DMS153 (cell line): ENCODE data around the gene LGALS4.
"Not testable (repeated sequence)": the region's sequence is repeated elsewhere in the genome, so short reads cannot be mapped to it uniquely, and the experiment has no call there.

Experiments used
- DNase-seq: peaks from one replicate; lab custom pipeline; 2025; lab: John Stamatoyannopoulos, UW

LGALS4 gene

DNA sequence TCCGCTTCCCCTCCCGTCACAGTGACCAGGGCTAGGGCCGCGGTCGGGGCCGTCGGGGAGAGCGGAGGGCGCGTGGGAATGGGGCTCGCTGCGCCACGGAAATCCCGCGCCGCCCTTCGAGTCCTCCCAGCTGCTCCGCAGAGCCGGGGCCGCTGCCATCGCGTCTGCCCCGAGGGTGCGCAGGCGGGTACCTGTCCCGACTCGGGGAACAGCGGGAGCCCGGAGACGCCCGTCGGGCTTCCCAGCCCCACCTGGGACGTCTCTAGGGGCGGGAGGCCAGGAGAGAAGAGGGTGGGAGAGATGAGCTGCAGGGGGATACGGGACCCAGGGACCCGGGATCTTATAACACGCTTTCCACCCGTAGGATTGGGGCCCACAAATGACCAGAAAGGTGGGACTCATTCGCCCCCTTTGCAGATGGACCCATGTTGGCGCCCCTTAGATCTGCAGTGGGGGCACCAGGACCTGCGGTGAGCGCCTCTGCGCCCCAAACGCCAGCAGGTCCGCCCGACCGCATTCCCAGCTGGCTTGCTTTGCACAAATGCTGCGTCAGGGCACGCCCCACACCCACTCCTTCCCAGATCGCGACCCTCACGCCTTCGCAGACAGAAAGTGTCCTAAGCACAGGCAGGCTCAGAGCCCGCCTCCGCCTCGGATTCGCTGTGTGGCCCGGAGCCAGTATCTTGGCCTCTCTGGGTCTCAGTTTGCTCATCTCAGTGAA, 42.4 kb downstream of the LGALS4 start:
- DNase-seq = not testable (repeated sequence)

DNA sequence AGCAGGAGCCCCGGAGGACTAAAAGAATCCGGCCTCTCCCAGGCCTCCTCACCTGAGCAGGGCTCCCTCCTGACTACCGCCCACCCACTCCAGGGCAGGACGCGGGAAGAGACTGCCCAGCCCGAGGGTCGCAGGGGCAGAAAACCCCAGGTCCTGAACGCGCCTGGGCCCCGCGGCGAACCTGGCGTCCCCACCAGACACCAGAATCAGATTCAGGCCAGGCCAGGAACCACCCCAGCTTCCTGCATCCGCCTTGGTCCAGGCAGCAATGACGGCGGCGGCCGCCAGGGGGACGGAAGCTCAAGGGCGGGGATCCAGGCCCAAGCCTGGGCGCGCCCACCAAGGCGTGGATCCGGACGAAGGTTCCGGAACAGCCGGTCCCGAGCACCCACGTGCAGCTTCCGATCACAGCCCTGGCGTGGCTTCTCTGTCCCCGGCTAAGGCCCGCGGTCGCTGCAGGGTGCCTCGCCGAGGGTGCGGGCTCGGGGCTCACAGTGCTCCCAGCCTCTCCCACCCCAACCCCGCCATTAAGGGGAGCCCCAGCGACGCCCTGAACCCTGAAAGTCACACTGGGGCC, 43.0 kb downstream of the LGALS4 start:
- peak; percentile 34 for DNase-seq

DNA sequence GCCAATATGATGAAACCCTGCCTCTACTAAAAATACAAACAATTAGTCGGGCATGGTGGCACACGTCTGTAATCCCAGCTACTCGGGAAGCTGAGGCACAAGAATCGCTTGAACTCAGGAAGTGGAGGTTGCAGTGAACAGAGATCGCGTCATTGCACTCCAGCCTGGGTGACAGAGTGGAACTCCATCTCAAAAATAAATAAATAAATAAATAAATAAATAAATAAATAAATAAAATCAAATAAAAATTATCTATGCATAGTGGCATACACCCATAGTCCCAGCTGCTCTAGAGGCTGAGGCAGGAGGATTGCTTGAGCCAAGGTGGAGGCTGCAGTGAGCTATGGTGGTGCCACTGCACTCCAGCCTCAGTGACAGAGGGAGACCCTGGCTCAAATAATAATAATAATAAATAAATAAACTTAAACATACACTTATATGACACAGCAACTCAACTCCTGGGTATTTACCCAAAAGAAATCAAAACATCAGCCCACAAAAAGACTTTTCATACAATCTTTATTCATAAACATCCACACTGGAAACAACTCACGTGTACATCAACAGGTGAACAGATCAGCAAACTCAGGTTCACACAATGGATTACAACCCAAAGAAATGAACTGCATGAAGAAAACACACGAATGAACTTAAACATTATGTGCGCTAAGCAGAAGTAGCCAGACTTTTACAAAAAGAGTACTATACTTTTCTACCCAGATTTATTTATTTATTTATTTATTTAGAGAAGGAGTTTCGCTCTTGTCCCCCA, 46.3 kb downstream of the LGALS4 start:
- no peak for DNase-seq

DNA sequence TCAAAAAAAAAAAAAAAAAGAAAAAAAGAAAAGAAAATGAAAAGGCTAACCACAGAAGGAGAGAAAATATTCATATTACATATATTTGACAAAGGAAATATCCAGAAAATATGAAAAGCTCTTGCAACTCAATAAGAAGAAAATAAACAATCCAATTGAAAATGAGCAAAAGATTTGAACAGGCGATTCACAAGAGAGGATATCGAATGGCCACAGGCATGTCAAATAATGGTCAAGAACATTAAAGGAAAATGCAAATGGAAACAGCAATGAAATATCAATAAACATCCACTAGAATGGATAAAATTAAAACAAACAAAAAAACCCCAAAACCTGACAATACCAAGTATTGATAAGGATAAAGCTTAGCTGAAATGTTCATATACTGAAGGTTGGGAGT, 47.5 kb downstream of the LGALS4 start:
- no peak for DNase-seq

DNA sequence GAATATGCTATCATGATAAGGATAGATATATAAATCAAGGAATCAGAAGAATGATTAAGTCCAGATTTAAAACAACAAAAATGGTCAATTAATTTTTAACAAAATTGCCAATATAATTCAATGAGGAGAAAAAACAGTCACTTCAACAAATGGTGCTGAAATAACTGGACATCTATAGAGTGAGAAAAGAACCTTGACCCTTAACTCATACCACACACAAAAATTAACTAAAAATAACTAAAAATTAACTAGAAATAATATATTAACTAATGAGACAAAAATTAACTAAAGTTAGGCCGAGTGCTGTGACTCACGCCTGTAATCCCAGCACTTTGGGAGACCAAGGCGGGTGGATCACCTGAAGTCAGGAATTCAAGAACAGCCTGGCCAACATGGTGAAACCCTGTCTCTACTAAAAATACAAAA, 48.9 kb downstream of the LGALS4 start:
- no peak for DNase-seq

DNA sequence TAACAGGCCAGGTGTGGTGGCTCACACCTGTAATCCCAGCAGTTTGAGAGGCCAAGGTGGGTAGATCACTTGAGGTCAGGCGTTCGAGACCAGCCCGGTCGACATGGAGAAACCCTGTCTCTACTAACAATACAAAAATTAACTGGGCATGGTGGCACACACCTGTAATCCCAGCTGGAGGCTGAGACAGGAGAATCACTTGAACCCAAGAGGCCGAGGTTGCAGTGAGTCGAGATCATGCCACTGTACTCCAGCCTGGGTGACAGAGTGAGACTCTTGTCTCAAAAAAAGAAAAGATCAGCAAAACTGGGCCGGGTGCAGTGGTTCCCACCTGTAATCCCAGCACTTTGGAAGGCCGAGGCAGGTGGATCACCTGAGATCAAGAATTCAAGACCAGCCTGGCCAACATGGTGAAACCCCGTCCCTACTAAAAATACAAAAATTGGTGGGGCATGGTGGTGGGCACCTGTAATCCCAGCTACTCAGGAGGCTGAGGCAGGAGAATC, 50.8 kb downstream of the LGALS4 start:
- DNase-seq = not testable (repeated sequence)

DNA sequence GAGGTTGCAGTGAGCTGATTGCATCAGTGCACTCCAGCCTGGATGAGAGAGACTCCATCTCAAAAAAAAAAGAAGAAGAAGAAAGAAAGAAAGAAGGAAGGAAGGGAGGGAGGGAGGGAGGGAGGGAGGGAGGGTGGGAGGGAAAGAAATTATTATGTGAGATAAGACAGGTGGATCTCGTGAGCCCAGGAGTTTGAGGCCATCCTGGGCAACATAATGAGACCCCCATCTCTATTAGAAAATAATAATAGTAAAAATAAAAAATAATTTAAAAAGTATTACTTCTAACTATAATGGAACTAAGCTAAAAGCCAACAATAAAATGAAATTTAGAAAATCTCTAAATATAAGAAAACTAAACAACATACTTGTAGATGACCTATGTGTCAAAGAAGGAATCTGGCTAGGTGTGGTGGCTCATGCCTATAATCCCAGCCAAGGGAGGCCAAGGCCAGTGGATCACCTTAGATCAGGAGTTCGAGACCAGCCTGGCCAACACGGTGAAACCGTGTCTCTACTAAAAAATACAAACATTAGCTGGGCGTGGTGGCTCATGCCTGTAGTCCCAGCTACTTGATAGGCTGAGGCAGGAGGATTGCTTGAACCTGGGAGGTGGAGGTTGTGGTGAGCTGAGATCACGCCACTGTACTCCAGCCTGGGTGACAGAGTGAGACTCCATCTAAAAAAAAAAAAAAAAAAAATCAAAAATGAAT, 51.8 kb downstream of the LGALS4 start:
- DNase-seq = not testable (repeated sequence)

DNA sequence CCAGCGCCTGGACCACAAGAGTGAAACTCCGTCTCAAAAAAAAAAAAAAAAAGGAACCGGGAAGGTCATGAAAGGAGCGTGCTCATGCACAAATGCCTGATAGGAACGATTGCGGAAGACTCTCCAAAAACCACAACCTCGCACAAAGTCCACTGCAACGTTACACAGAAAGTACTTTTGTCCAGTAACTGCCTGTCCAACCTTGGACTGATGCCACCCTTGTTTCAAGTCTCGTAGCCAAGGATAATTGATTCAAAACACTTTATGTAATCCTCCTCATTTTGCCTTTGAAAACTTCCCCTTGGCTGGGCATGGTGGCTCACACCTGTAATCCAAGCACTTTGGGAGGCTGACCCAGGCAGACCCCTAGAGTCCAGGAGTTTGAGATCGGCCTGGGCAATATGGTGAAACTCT, 53.1 kb downstream of the LGALS4 start:
- no peak for DNase-seq

DNA sequence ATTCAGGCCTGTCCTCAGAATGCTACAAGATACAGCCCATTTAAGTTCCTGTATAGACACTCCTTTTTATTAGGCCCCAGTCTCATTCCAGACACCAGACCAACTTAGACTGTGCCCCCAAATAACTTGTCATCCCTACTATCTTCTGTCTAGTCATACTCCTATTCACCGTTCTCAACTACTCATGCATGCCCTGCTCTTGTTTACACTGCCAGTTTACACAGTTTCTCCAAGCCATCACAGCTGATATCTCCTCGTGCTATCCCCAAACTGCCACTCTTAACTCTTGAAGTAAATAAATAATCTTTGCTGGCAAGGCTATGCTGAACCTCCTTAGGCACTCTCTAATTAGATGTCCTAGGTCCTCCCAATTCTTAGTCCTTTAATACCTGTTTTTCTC, 58.5 kb downstream of the LGALS4 start:
- not testable (repeated sequence) for DNase-seq

DNA sequence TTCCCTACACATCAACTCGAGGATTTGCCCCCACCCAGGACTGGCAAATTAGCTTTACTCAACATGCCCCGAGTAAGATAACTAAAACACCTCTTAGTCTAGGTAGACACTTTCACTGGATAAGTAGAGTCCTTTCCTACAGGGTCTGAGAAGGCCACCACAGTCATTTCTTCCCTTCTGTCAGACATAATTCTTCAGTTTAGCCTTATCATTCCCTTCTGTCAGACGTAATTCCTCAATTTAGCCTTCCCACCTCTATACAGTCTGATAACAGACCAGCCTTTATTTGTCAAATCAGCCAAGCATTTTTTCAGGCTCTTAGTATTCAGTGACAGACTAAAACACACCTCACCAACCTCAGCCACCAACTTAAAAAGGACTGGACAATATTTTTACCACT, 59.0 kb downstream of the LGALS4 start:
- not testable (repeated sequence) for DNase-seq
